Neural progenitor cell (in vitro differentiated cells): ENCODE results near the gene CELA2B. TPM values are rescaled to one million over a fixed set of nuclear protein-coding genes. Genes with fewer than 3 reads are reported as not detected.
A peak's percentile ranks its signal among the peaks of the same experiment; 100 is the strongest.
"Not testable (repeated sequence)": the region's sequence is repeated elsewhere in the genome, so short reads cannot be mapped to it uniquely, and the experiment has no call there.

Experiments used
- DNase-seq: peaks from one replicate; pipeline ENCODE4 v3.0.0-alpha.2; 2016; ENCODE audit warnings: low spot score
- H2AFZ ChIP-seq: fragments of 200-600 bp; sonication (generic); replicated peaks from 2 replicates; pipeline ENCODE4 v1.6.1; 2016; ENCODE audit warnings: antibody characterized with exemption
- H3F3A ChIP-seq: fragments of 200-600 bp; sonication (generic); 2 replicates; pipeline ENCODE4 v1.6.1; 2016; ENCODE audit warnings: antibody characterized with exemption, low read depth
- H3K27ac ChIP-seq: fragments of 200-600 bp; sonication (generic); 2 replicates; pipeline ENCODE4 v1.5.1; 2016; ENCODE audit warnings: mild to moderate bottlenecking
- H3K27me3 ChIP-seq: fragments of 200-600 bp; sonication (generic); 2 replicates; pipeline ENCODE4 v1.6.1; 2016; ENCODE audit warnings: mild to moderate bottlenecking, moderate library complexity
- H3K36me3 ChIP-seq: fragments of 200-600 bp; sonication (generic); 2 replicates; pipeline ENCODE4 v1.5.1; 2016
- H3K4me1 ChIP-seq: fragments of 200-600 bp; sonication (generic); 2 replicates; pipeline ENCODE4 v1.6.1; 2016; ENCODE audit warnings: mixed run types
- H3K4me2 ChIP-seq: fragments of 200-600 bp; sonication (generic); 2 replicates; pipeline ENCODE4 v1.6.1; 2016
- H3K4me3 ChIP-seq: fragments of 200-600 bp; sonication (generic); 2 replicates; pipeline ENCODE4 v1.5.1; 2016
- H3K79me2 ChIP-seq: fragments of 200-600 bp; sonication (generic); 2 replicates; pipeline ENCODE4 v1.6.1; 2016; ENCODE audit warnings: low read depth
- H3K9ac ChIP-seq: fragments of 200-600 bp; sonication (generic); 2 replicates; pipeline ENCODE4 v1.6.1; 2016
- H3K9me3 ChIP-seq: fragments of 200-600 bp; sonication (generic); 2 replicates; pipeline ENCODE4 v1.5.1; 2016; ENCODE audit warnings: low read depth
- H4K20me1 ChIP-seq: fragments of 200-600 bp; sonication (generic); 2 replicates; pipeline ENCODE4 v1.6.1; 2016; ENCODE audit warnings: low read depth
- H3K27ac Mint-ChIP-seq: 3 replicates; pipeline ENCODE4 v1.8.0; 2021; ENCODE audit warnings: mixed read lengths
- H3K27me3 Mint-ChIP-seq: 2 replicates; pipeline ENCODE4 v1.8.0; 2022; ENCODE audit warnings: low read depth, mild to moderate bottlenecking, inconsistent platforms, moderate library complexity, mixed read lengths; ENCODE audit not compliant: insufficient read depth
- H3K36me3 Mint-ChIP-seq: 3 replicates; pipeline ENCODE4 v1.8.0; 2021; ENCODE audit warnings: mixed read lengths
- H3K4me1 Mint-ChIP-seq: 3 replicates; pipeline ENCODE4 v1.8.0; 2021; ENCODE audit warnings: mixed read lengths
- H3K4me3 Mint-ChIP-seq: 3 replicates; pipeline ENCODE4 v1.8.0; 2021; ENCODE audit warnings: mild to moderate bottlenecking, moderate library complexity, mixed read lengths
- H3K9me3 Mint-ChIP-seq: 3 replicates; pipeline ENCODE4 v1.8.0; 2020; ENCODE audit warnings: mixed read lengths
- CTCF ChIP-seq: fragments of 200-600 bp; sonication (generic); IDR thresholded peaks from 2 replicates; pipeline ENCODE4 v1.5.1; 2017; ENCODE audit warnings: antibody characterized with exemption, mild to moderate bottlenecking
- EZH2 ChIP-seq: fragments of 200-600 bp; sonication (generic); IDR thresholded peaks from 2 replicates; pipeline ENCODE4 v1.6.1; 2017; ENCODE audit warnings: antibody characterized with exemption, mild to moderate bottlenecking, moderate library complexity
- EZH2phosphoT487 ChIP-seq: fragments of 200-600 bp; sonication (generic); IDR thresholded peaks from 2 replicates; pipeline ENCODE4 v1.6.1; 2017; ENCODE audit warnings: antibody characterized with exemption
- total RNA-seq: library from RNA; depleted of rRNA; stranded (reverse); fragments of >200 nt; gene quantifications from 2 replicates; pipeline ENCODE4 v1.2.3, GENCODE V29; 2015; ENCODE audit warnings: low replicate concordance

CELA2B gene
- total RNA-seq, 1 donor from 2014 or later = not detected

GRCh38 chr1:15513192-15513591, 37.3 kb downstream of the CELA2B start:
- Mint-ChIP-seq H3K27me3 (no peaks in the 10 kb centered on the region), H3K9me3 (no peaks in the 10 kb centered on the region), H3K36me3 (peaks cover 9% of the 10 kb centered on the region), H3K4me1 (no peaks in the 10 kb centered on the region), H3K27ac (no peak overlapping the region), H3K4me3 (no peak overlapping the region)
- no peaks in the 10 kb centered on the region for H3F3A ChIP-seq
- H3K4me2 ChIP-seq = no peak overlapping the region
- H2AFZ ChIP-seq = no peak overlapping the region
- H3K27ac ChIP-seq = no peak overlapping the region
- no peaks in the 10 kb centered on the region for H3K4me1 ChIP-seq
- no peak overlapping the region for H3K9ac ChIP-seq
- TF ChIP-seq CTCF (no peak), EZH2phosphoT487 (no peak), EZH2 (no peak)
- no peaks in the 10 kb centered on the region for H4K20me1 ChIP-seq
- no peaks in the 10 kb centered on the region for H3K79me2 ChIP-seq
- no peak overlapping the region for H3K4me3 ChIP-seq
- H3K27me3 ChIP-seq = no peaks in the 10 kb centered on the region
- no peak for DNase-seq
- no peaks in the 10 kb centered on the region for H3K9me3 ChIP-seq
- H3K36me3 ChIP-seq = no peaks in the 10 kb centered on the region

GRCh38 chr1:15513919-15514318, 38.0 kb downstream of the CELA2B start:
- no peaks in the 10 kb centered on the region for H3K9me3 ChIP-seq
- Mint-ChIP-seq H3K4me1 (no peaks in the 10 kb centered on the region), H3K27ac (peak overlapping the region; percentile 31), H3K27me3 (no peaks in the 10 kb centered on the region), H3K9me3 (no peaks in the 10 kb centered on the region), H3K36me3 (peaks cover 9% of the 10 kb centered on the region), H3K4me3 (no peak overlapping the region)
- DNase-seq = no peak
- H3K79me2 ChIP-seq = no peaks in the 10 kb centered on the region
- H3K27me3 ChIP-seq = no peaks in the 10 kb centered on the region
- no peak overlapping the region for H2AFZ ChIP-seq
- H3K27ac ChIP-seq = no peak overlapping the region
- no peak for TF ChIP-seq CTCF
- no peak for TF ChIP-seq EZH2phosphoT487
- TF ChIP-seq EZH2 = no peak
- H3K9ac ChIP-seq = no peak overlapping the region
- H3F3A ChIP-seq = no peaks in the 10 kb centered on the region
- H3K4me2 ChIP-seq = no peak overlapping the region
- H3K4me1 ChIP-seq = no peaks in the 10 kb centered on the region
- H3K4me3 ChIP-seq = no peak overlapping the region
- H4K20me1 ChIP-seq = no peaks in the 10 kb centered on the region
- no peaks in the 10 kb centered on the region for H3K36me3 ChIP-seq

- not testable (repeated sequence) for H3K27me3 ChIP-seq, H3K36me3 ChIP-seq, H3K27ac Mint-ChIP-seq, H3K79me2 ChIP-seq, H3K9ac ChIP-seq, H4K20me1 ChIP-seq, H3K36me3 Mint-ChIP-seq, DNase-seq, H3K4me2 ChIP-seq, H3F3A ChIP-seq, H3K27ac ChIP-seq, H3K4me1 ChIP-seq, H3K27me3 Mint-ChIP-seq, H3K4me1 Mint-ChIP-seq, H3K9me3 Mint-ChIP-seq, H3K9me3 ChIP-seq, H3K4me3 Mint-ChIP-seq, H3K4me3 ChIP-seq, H2AFZ ChIP-seq
These were observed 38.7 kb downstream of the CELA2B start for GRCh38 chr1:15514557-15514956.

- Histone ChIP-seq H3K27me3 (no peaks in the 10 kb centered on the region), H3K79me2 (no peaks in the 10 kb centered on the region), H4K20me1 (no peaks in the 10 kb centered on the region), H3K36me3 (no peaks in the 10 kb centered on the region), H3F3A (no peaks in the 10 kb centered on the region), H3K9ac (no peak overlapping the region), H2AFZ (no peak overlapping the region), H3K4me1 (no peaks in the 10 kb centered on the region), H3K4me2 (no peak overlapping the region), H3K27ac (no peak overlapping the region), H3K9me3 (no peaks in the 10 kb centered on the region), H3K4me3 (no peak overlapping the region)
- Mint-ChIP-seq H3K9me3 (no peaks in the 10 kb centered on the region), H3K4me1 (no peaks in the 10 kb centered on the region), H3K27me3 (no peaks in the 10 kb centered on the region), H3K36me3 (peaks cover 9% of the 10 kb centered on the region), H3K27ac (no peak overlapping the region), H3K4me3 (no peak overlapping the region)
- TF ChIP-seq EZH2phosphoT487 = no peak
- no peak for TF ChIP-seq CTCF
- no peak for TF ChIP-seq EZH2
- no peak for DNase-seq
These were observed 39.2 kb downstream of the CELA2B start for GRCh38 chr1:15515022-15515663.
